Measurements from ENCODE around the gene UBA3.

UBA3 gene

GRCh38 chr3:69080233-69080920, at the start of gene UBA3:
TSS of gene UBA3 (minus strand) at chr3:69080365. CDS start at chr3:69080353, 12 bp downstream.
- peak; percentile 31 for DNase-seq

DNA sequence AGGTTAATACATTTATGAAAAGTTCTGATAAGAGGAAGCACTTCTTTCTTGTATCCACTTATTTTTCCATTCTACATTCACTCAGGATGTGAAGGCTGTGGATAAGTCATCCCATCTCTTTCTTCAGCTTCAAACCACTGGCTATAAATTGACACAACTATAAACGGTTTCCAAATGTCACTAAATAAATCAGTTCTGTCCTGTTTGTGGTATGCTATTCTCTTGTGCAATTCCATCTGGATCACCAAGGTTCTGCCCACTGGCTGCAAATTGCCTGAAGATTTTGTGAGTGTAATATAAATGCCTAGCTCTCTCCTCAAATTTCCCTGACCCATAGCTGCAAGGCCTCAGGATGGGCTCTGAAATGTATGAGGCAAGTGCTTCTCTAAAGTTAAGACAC, 49.4 kb upstream of the UBA3 start:
- DNase-seq: no peak

DNA sequence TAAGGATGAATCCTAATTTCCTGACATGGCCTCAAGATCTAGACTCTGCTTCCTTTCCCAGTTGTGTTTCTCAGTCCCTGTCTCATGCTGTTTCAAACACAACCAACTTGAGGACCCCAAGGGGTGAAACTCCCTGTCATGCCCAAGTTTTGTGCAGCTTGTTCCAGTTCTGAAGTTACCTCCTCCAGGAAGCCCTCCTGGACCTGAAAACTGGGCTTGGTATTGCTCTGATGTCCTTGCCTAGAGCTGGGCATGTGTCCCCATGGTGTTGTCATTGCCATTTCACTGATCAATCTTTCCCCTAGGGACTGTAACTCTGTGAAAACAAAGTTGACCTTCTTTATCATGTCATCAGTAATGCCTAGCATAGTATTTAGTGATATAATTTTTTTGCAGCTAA, 48.3 kb upstream of the UBA3 start:
- DNase-seq: no peak

GRCh38 chr3:69126999-69127398, 46.8 kb upstream of the UBA3 start:
- no peak for DNase-seq

DNA sequence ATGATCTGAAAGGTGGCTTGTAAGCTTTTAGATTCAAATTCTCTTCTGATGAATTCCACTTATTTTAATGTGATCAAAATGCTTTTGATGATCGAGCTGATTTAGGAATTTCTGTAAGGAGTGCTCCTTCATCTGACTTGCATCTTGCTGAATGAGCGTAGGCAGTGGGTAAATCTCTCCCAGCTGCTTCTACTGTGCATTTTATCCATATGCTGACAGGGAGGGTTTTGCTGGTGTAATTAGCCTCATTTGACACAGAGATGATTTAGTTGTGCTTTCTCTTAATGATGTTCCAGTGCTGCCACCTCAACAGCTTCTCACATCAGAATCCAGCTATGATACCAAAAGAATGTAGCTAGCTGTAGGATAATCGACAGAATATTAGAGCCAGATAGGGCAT, 46.1 kb upstream of the UBA3 start:
- no peak for DNase-seq

GRCh38 chr3:69122403-69122802, 42.2 kb upstream of the UBA3 start, which contains the start of gene LMOD3:
TSS of gene LMOD3 (minus strand) at chr3:69122595. CDS start at chr3:69122386, 209 bp downstream.
- no peak for DNase-seq

DNA sequence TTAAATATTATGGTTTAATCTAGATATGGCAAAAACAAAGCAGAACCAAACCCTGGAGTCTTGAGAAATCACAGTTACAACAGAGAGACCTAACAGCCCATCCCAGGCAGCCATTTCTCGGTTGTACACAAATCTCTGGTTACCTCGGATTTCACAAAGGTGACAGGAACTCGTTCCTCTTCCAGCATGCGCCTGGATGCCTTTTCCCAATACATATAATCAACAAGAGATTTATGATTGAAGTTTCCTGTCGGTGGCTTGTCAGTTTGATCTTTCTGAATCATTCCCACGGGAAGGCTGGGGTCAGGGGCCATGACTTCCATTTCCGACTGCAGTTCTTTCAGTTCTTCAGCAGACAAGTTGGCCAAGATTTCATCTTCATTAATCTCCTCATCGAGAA, 41.8 kb upstream of the UBA3 start:
- DNase-seq: no peak

- no peak for DNase-seq
Measured at GRCh38 chr3:69121513-69121912, 41.3 kb upstream of the UBA3 start.

DNA sequence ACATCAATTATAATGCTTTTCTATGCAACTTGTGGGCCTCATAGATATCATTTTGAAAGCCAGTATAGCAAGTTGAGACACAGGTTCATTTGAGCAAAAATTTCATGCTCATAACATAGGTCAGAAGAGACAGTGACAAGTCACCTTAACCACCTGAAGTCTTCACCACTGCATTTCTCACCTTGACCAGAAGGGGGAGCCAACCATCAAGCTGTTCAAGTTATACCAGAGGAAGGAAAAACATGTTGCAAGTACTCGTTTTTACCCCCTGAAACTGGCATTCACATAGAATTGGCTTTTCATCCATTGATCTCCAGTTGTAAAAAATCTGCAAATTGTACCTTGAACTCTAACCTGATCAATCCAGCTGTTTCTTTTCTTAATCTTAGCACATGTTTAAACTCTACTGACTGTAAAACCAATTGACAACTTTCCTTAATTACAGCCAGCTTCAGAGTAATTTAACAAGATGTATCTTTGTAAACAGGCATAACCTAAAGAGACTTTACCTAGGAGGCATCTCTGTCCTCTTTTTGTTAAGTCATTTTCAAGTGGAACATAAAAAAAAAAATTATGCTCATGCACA, 40.8 kb upstream of the UBA3 start:
- no peak for DNase-seq

- no peak for DNase-seq
Measured at GRCh38 chr3:69119681-69120080, 39.5 kb upstream of the UBA3 start.

DNA sequence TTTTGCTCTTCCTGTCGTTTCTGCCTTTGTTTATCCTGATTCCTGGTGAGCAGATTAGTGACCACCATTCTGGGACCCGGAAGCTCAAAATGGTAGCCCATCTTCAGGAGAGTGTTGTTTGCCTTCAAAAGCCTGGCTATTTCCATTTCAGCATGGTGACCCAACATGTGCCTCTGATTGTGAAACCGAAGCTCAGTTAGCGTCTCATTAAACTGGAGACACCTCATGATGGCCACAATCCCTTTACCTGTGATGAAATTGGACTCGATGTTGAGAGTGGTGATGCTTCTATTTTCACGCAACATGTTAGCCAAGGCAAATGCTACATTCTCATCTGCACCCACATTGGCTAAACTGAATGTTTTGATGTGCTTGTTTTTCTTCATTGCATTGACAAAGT, 39.0 kb upstream of the UBA3 start:
- no peak for DNase-seq

DNA sequence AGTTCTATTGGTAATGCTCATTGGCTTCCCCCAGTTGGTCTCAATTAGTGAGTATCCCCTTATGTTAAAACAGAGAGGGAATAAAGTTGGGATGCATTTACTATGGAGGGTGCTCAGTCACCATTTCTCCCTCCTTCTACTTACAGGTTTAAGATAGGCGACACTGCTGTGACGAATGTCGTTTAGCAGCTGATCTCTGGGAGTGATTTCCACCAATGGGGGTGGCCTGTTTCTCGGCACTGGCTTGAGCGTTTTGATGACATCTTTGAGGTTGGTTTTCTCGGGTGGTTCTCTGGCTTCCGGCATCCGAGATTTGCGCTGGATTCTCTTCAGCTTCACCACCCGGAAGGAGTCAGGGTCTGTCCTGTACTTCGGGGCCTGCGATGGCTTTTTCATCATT, 38.4 kb upstream of the UBA3 start:
- no peak for DNase-seq

DNA sequence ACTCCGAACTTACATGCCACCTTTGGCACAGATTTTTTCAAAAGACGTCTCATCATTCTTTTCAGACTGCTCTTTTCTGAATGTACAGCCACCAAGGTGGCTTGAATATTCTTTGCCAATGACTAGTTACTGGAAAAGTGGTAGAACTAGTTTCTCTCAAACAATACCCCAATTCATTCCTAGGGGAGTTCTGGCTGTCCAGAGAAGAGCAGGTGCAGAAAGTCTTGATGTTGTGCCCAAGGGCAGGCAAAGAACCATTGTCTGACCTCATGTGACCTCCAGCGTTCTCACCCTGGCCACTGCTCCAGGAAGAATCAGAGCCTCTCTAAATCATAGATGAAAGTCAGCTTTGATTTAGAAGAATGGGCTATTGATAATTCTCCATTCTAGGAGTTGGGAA, 36.7 kb upstream of the UBA3 start:
- DNase-seq: no peak

GRCh38 chr3:69116162-69116561, 36.0 kb upstream of the UBA3 start:
- no peak for DNase-seq

DNA sequence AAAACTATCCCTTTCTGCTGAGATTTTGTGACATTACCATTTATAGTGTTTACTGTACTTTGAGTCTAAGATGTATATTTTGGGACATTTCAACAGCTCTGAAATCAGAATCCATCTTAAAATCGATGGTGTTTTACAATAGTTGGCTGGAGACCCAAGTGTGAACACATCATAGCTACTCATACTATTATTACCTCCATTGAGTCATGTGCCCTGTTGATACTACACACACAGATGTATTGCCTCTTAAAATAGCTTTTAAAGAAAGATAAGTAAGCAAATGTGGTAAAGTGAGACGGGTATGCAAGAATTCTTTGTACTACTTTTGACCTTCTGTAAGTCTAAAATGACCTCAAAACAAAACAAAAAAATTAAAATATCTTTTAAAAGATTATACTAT, 35.6 kb upstream of the UBA3 start:
- DNase-seq: no peak

DNA sequence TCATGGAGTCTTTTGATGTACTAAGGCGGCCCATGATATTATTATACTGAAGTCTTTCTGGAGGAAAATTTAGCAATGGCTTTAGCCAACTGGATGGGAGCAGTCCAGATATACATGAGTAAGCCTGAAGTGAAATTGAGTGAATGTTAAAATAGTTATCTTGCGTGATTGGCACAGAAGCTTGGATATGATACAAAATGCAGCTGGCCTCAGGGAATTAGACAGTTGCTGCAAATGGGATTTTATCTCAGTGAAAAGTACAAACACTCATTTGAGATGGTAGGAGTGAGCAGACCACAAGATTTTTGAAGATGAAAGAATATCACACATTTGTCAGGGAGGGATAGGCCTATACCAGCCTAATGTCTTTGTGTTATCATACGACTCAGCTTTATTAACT, 33.4 kb upstream of the UBA3 start:
- no peak for DNase-seq

GRCh38 chr3:69110941-69111546, 30.9 kb upstream of the UBA3 start:
- no peak for DNase-seq

DNA sequence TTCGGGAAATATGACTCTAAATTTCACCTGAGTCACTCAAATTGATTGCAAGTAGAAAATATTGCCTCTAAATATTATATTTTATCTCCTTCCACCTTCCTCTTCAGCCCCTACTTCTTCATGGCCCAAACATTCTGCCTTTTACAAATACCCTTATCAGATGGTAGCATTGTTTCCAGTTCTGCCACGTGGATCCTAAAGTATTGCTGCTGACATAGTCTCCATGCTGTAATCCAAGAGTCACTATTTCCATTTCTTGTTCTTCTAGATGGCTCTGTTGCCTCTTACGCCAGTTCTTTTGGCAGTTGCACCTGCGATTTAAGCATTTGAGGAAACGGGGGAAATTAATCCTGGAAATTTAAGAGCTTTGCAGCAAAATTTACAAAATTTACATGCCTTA, 28.6 kb upstream of the UBA3 start:
- no peak for DNase-seq

- DNase-seq: no peak
Measured at GRCh38 chr3:69107841-69108240, 27.7 kb upstream of the UBA3 start.

DNA sequence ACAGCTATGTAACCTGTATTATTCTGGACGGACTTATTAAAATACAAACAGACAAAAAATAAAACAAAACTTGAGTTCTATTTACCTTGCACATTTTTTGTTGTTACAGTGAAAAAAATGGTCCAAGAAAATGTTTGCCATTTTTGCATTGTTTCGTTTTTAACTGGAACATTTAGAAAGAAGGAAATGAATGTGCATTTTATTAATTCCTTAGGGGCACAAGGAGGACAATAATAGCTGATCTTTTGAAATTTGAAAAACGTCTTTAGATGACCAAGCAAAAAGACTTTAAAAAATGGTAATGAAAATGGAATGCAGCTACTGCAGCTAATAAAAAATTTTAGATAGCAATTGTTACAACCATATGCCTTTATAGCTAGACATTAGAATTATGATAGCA, 25.2 kb upstream of the UBA3 start:
- no peak for DNase-seq

DNA sequence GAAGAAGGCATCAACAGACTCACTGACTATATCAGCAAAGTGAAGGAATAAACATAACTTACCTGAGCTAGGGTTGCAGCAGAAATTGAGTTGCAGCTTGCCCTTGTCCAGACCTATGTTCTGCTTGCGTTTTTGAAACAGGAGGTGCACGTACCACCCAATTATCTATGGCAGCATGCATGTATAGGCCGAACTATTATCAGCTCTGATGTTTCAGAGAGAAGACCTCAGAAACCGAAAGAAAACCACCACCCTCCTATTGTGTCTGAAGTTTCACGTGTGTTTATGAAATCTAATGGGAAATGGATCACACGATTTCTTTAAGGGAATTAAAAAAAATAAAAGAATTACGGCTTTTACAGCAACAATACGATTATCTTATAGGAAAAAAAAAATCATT, 24.4 kb upstream of the UBA3 start:
- DNase-seq: no peak

GRCh38 chr3:69103123-69103522, 23.0 kb upstream of the UBA3 start:
- DNase-seq: no peak

GRCh38 chr3:69102384-69102783, 22.2 kb upstream of the UBA3 start:
- DNase-seq: no peak

DNA sequence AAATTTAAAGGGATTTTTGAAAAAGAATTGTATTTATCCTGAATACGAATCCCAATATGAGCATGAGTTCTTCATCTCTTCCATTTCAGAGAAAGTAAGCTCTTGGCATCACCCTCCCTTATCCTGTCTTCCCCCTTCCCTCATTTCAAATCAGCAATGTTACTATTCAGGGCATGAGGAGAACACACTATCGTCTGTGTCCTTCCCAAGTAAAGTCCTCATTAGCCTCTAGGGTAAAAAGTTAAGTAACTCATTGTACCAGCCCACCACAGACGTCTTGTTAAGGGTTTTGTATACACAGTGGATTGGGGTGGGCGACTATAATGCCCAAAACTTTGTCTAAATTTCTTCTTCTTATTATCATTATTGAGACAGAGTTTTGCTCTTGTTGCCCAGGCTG, 19.4 kb upstream of the UBA3 start:
- DNase-seq: no peak

Data from NCI-H2081 treated with DMSO at 0.1 percent for 48 hours (cell line).